MCF 10A (cell line): ENCODE measurements around the gene TIFAB. TPM values are rescaled to one million over a fixed set of nuclear protein-coding genes. Genes with fewer than 3 reads are reported as not detected.

Experiments used
- BruUV-seq: library from RNA; stranded (reverse); fragments of 400-500 nt; replicated peaks from 2 replicates; lab custom pipeline; 2021; lab: Mats Ljungman, UMichigan
- CTCF ChIA-PET: fragments of 300-600 bp; sonication (Branson Sonifier 250); formaldehyde crosslinking; extraction: SDS; loops from one replicate; lab custom pipeline; 2021; ENCODE audit warnings: antibody characterized with exemption, inconsistent platforms; lab: Yijun Ruan, JAX
- POLR2A ChIA-PET: fragments of 300-600, 350-650 bp; sonication (Branson Sonifier 250); formaldehyde crosslinking; extraction: SDS; loops from one replicate; lab custom pipeline; 2020; ENCODE audit warnings: antibody characterized with exemption, inconsistent platforms; lab: Yijun Ruan, JAX
- DNase-seq: peaks from one replicate; pipeline ENCODE4 v3.0.0-alpha.2; 2018; ENCODE audit not compliant: unreplicated experiment
- H3K27ac Mint-ChIP-seq: one replicate; pipeline ENCODE4 v1.8.0; 2022; ENCODE audit warnings: mild to moderate bottlenecking, low read depth, mixed read lengths; ENCODE audit not compliant: unreplicated experiment
- H3K27me3 Mint-ChIP-seq: one replicate; pipeline ENCODE4 v1.8.0; 2022; ENCODE audit warnings: mixed read lengths; ENCODE audit not compliant: insufficient read depth, unreplicated experiment
- H3K36me3 Mint-ChIP-seq: one replicate; pipeline ENCODE4 v1.8.0; 2022; ENCODE audit warnings: mild to moderate bottlenecking, moderate library complexity, mixed read lengths; ENCODE audit not compliant: insufficient read depth, unreplicated experiment
- H3K4me1 Mint-ChIP-seq: one replicate; pipeline ENCODE4 v1.8.0; 2022; ENCODE audit warnings: mixed read lengths; ENCODE audit not compliant: insufficient read depth, unreplicated experiment
- H3K4me3 Mint-ChIP-seq: one replicate; pipeline ENCODE4 v1.8.0; 2022; ENCODE audit warnings: mild to moderate bottlenecking, moderate library complexity, mixed read lengths; ENCODE audit not compliant: unreplicated experiment
- H3K9me3 Mint-ChIP-seq: one replicate; pipeline ENCODE4 v1.8.0; 2022; ENCODE audit warnings: mixed read lengths; ENCODE audit not compliant: unreplicated experiment
- intact Hi-C: fragments of 100-400 bp; cut with micrococcal nuclease; formaldehyde crosslinking; loops from 2 replicates; pipeline ENCODE4 v1.14.1; 2022
- total RNA-seq: library from RNA; stranded (reverse); gene quantifications from 2 replicates; pipeline ENCODE4 v1.2.3, GENCODE V29; 2022
- TF ChIP-seq, protein P1 (sequence below): fragments of 200-600 bp; IDR thresholded peaks from one replicate; pipeline ENCODE4 v1.8.0; 2022; ENCODE audit warnings: antibody characterized with exemption, mild to moderate bottlenecking; ENCODE audit not compliant: unreplicated experiment

TIFAB gene
- total RNA-seq, 1 experiment from 2014 or later, result not detected

DNA sequence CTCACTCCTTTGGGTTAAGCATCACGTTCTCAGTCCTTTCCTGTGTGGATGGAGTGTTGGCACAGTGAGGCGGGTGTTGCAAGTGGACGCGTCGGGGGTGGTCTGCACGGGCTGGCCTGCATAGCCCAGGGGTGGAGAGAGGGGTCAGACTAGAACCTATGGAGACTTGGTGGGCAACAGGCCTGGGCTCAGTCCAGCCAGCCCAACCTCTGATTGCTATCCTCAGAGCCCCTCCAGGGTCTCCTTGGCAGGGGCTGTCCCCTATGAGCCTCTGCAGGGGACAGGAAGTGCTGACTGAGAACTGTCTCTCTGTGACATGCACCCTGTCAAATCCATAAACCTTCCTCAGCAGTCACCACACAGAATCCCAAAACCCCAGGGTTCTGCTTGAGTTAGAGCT, 7.3 kb downstream of the TIFAB start:
- Mint-ChIP-seq H3K36me3 (no peaks in the 10 kb centered on the region), H3K27ac (no peak overlapping the region), H3K27me3 (no peaks in the 10 kb centered on the region), H3K4me3 (no peak overlapping the region), H3K9me3 (no peaks in the 10 kb centered on the region), H3K4me1 (peaks cover 6% of the 10 kb centered on the region)
- BruUV-seq, result no TSS peak
- TF ChIP-seq, protein P1, sequence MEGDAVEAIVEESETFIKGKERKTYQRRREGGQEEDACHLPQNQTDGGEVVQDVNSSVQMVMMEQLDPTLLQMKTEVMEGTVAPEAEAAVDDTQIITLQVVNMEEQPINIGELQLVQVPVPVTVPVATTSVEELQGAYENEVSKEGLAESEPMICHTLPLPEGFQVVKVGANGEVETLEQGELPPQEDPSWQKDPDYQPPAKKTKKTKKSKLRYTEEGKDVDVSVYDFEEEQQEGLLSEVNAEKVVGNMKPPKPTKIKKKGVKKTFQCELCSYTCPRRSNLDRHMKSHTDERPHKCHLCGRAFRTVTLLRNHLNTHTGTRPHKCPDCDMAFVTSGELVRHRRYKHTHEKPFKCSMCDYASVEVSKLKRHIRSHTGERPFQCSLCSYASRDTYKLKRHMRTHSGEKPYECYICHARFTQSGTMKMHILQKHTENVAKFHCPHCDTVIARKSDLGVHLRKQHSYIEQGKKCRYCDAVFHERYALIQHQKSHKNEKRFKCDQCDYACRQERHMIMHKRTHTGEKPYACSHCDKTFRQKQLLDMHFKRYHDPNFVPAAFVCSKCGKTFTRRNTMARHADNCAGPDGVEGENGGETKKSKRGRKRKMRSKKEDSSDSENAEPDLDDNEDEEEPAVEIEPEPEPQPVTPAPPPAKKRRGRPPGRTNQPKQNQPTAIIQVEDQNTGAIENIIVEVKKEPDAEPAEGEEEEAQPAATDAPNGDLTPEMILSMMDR, result no peak
- ChIA-PET POLR2A (no interaction called here), CTCF (interaction anchor here (0.7 to 6.2 kb wide), 7 partner anchors 13 to 441 kb away, joined by 3 to 55 read pairs (median 3); no protein-coding TSS in a partner anchor)
- no peak for DNase-seq
- intact Hi-C loops, result no loop called here

DNA sequence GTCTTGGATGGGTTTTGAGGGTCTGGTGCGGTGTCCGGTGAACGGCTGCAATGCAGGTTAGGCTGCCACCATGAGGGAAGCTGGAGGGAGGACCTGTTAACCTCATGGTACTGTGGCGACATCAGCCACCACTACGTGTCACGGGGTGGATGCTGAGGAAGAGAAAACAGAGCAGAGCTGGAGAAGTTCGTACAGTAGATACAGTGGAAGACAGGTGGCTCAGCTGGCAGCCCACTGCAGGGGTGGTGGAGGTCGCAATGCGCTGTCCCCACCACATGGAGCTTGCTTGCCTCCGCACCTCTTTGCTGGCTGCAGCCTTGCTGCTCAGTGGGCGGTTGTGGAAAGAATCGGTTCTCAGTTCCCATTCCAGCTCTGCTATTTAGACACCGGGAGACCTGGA, 7.8 kb downstream of the TIFAB start:
- no peak for DNase-seq
- POLR2A ChIA-PET, result no interaction called here
- no peaks in the 10 kb centered on the region for H3K27me3 Mint-ChIP-seq
- intact Hi-C loops, result no loop called here
- H3K4me3 Mint-ChIP-seq, result no peak overlapping the region
- BruUV-seq, result no TSS peak
- TF ChIP-seq, protein P1, result no peak
- no peaks in the 10 kb centered on the region for H3K36me3 Mint-ChIP-seq
- H3K9me3 Mint-ChIP-seq, result no peaks in the 10 kb centered on the region
- CTCF ChIA-PET, result interaction anchor here (0.7 to 6.2 kb wide), 6 partner anchors 13 to 386 kb away, joined by 3 to 55 read pairs (median 3); no protein-coding TSS in a partner anchor
- H3K4me1 Mint-ChIP-seq, result peaks cover 6% of the 10 kb centered on the region
- H3K27ac Mint-ChIP-seq, result no peak overlapping the region

DNA sequence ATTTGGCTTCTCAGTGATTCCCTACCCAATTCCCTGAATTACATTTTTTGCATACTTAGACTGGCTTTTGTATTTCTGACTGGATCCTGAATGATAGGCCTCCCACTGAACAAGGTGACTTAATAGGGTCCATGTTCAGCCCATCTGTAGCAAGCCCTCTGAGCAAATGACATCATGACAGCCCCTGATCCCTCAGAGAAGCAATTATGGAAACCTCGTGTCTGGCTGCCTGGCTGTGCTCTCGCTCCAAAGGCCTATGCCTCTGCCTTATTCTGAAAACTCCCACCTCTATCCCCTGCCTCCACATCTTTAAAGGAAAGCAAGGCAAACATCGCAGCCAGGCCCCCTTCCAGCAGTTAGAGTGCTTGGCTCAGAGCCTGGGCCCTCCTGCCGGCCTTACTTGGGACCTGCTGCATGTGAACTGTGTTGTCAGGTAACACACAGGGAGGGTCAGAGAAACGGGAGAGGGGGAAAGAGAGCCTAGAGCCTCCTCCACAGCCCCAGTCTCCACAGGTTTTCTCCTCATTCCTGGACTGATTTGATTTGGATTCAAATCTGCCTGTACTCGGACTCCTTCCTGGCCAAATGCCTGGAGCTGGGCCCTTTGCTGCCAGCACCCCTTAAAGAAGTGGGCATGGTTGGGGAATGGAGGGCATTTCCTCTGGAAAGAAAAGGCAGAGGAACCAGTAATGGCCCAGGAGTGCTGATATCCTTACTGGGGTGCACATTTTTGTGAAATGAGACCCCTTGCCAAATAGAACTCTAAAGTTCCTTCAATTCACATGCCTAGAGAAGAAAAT, 8.8 kb downstream of the TIFAB start:
- TF ChIP-seq, protein P1, result no peak
- intact Hi-C loops, result no loop called here
- DNase-seq, result no peak
- CTCF ChIA-PET, result interaction anchor here (0.6 to 7.6 kb wide), 6 partner anchors 14 to 387 kb away, joined by 3 to 60 read pairs (median 16); no protein-coding TSS in a partner anchor
- no peaks in the 10 kb centered on the region for H3K9me3 Mint-ChIP-seq
- H3K36me3 Mint-ChIP-seq, result no peaks in the 10 kb centered on the region
- H3K4me1 Mint-ChIP-seq, result peaks cover 8% of the 10 kb centered on the region
- no peak overlapping the region for H3K4me3 Mint-ChIP-seq
- no peaks in the 10 kb centered on the region for H3K27me3 Mint-ChIP-seq
- no peak overlapping the region for H3K27ac Mint-ChIP-seq
- POLR2A ChIA-PET, result no interaction called here
- BruUV-seq, result no TSS peak

DNA sequence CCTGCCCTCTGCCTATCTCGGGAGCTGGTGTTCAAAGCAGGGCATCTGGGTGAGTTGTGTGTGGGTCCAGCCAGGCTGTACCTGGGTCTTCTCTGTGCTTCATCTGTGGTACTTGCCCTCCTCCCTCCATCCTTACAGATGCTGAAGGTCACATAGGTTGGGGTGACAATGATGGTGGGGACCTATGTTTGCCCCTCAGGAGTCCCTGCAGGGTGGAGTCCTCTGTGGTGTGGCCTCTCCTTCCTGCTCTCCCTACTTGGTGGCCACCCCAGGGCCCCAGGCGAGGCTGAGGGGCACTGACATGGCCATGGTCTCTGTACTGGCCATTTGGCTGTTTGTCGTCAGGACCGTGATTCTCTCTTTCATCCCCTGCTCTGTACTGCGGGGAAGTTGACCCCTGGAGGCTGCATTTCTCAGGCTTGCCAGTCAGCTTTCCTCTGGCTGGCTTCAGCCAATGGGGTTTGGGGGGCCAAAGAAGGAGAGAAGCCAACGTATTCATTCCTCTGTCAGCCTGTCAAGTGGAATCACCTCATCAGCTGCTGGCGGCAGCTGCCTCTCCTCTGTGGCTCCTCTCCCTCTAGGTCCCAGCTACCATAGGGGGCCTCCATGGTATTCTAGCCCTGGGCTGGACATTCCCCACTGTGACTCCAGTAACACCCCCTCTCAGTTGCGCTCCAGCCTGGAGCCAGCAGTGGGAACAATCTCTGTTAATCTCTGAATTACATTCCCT, 9.6 kb downstream of the TIFAB start:
- Mint-ChIP-seq H3K36me3 (no peaks in the 10 kb centered on the region), H3K4me1 (peaks cover 10% of the 10 kb centered on the region), H3K27ac (no peak overlapping the region), H3K9me3 (no peaks in the 10 kb centered on the region), H3K4me3 (no peak overlapping the region), H3K27me3 (no peaks in the 10 kb centered on the region)
- ChIA-PET POLR2A (interaction anchor here (0.5 to 0.9 kb wide), 2 partner anchors 342 to 690 kb away, joined by 3 read pairs; partner anchors contain the start of gene SMAD5), CTCF (interaction anchor here (0.7 to 7.6 kb wide), 3 partner anchors 13 to 17 kb away, joined by 5 to 60 read pairs (median 11); no protein-coding TSS in a partner anchor)
- intact Hi-C loops, result no loop called here
- TF ChIP-seq, protein P1, result no peak
- BruUV-seq, result no TSS peak
- DNase-seq, result no peak
